Stimulated activated CD4-positive, alpha-beta T cell treated with anti-CD3 and anti-CD28 coated beads, Interleukin-15, amount 100 ng/mL, for 24 hours (primary cell): Measurements from ENCODE around the gene GAREM1.

Source experiments
- DNase-seq: peaks from one replicate; pipeline ENCODE4 v3.0.0-alpha.2; 2020

The GAREM1 gene

GRCh38 chr18:32422978-32423740, 47.5 kb downstream of the GAREM1 start:
- no peak for DNase-seq

GRCh38 chr18:32422201-32422600, 48.5 kb downstream of the GAREM1 start:
- DNase-seq = no peak

GRCh38 chr18:32420084-32420750, 50.5 kb downstream of the GAREM1 start:
- DNase-seq = no peak

GRCh38 chr18:32418148-32418547, 52.5 kb downstream of the GAREM1 start:
- DNase-seq = no peak

- DNase-seq = no peak
These were observed 65.1 kb downstream of the GAREM1 start for GRCh38 chr18:32405588-32405987.

GRCh38 chr18:32401621-32402020, 69.1 kb downstream of the GAREM1 start:
- no peak for DNase-seq

GRCh38 chr18:32393407-32393806, 77.3 kb downstream of the GAREM1 start:
- no peak for DNase-seq

GRCh38 chr18:32391126-32391525, 79.6 kb downstream of the GAREM1 start:
- no peak for DNase-seq

- DNase-seq = no peak
These were observed 80.8 kb downstream of the GAREM1 start for GRCh38 chr18:32389858-32390257.

GRCh38 chr18:32389191-32389590, 81.5 kb downstream of the GAREM1 start:
- no peak for DNase-seq

- DNase-seq = no peak
These were observed 84.2 kb downstream of the GAREM1 start for GRCh38 chr18:32386471-32386870.

GRCh38 chr18:32383050-32383819, 87.4 kb downstream of the GAREM1 start:
- no peak for DNase-seq

- DNase-seq = no peak
These were observed 88.9 kb downstream of the GAREM1 start for GRCh38 chr18:32381761-32382160.

- no peak for DNase-seq
These were observed 90.1 kb downstream of the GAREM1 start for GRCh38 chr18:32380559-32380958.

- DNase-seq = no peak
These were observed 90.8 kb downstream of the GAREM1 start for GRCh38 chr18:32379891-32380290.

GRCh38 chr18:32378705-32379104, 92.0 kb downstream of the GAREM1 start:
- DNase-seq = no peak

- no peak for DNase-seq
These were observed 96.7 kb downstream of the GAREM1 start for GRCh38 chr18:32373995-32374394.

- no peak for DNase-seq
These were observed 97.2 kb downstream of the GAREM1 start for GRCh38 chr18:32373505-32373904.

- no peak for DNase-seq
These were observed 98.2 kb downstream of the GAREM1 start for GRCh38 chr18:32372381-32373061.

- DNase-seq = no peak
These were observed 98.7 kb downstream of the GAREM1 start for GRCh38 chr18:32372047-32372380.

- DNase-seq = no peak
These were observed 99.3 kb downstream of the GAREM1 start for GRCh38 chr18:32371384-32371783.

GRCh38 chr18:32368991-32369390, 101.7 kb downstream of the GAREM1 start:
- no peak for DNase-seq

GRCh38 chr18:32368170-32368569, 102.5 kb downstream of the GAREM1 start:
- DNase-seq = no peak
